Ovary (tissue), 9 donors: ENCODE results near the gene ABCA4. TPM values are rescaled to one million over a fixed set of nuclear protein-coding genes. Genes with fewer than 3 reads are reported as not detected.

Experiments used
- DNase-seq, 5 donors: peaks; one replicate each; pipeline ENCODE4 v3.0.0-alpha.2; 2019 to 2020
- H3K27ac ChIP-seq, 2 donors: fragments of 200-600 bp; one replicate each; pipeline versions ENCODE4 v1.5.1 to v1.8.0; 2019 to 2022
- H3K27me3 ChIP-seq: fragments of 200-600 bp; one replicate; pipeline ENCODE4 v1.8.0; 2022
- H3K36me3 ChIP-seq: fragments of 200-600 bp; sonication (generic); one replicate; pipeline ENCODE4 v1.5.1; 2019
- H3K4me1 ChIP-seq: one replicate; pipeline ENCODE4 v1.8.1; 2013; ENCODE audit warnings: mild to moderate bottlenecking, moderate library complexity; ENCODE audit not compliant: insufficient read depth
- H3K4me3 ChIP-seq: fragments of 200-600 bp; sonication (generic); one replicate; pipeline ENCODE4 v1.5.1; 2017
- H3K9me3 ChIP-seq, 2 donors: fragments of 200-600 bp in 1 of 2; sonication (generic) in 1 of 2; one replicate each; pipeline versions ENCODE4 v1.5.1 to v1.8.1; 2013 to 2019; ENCODE audit warnings: mild to moderate bottlenecking in 1 of 2, moderate library complexity in 1 of 2
- CTCF ChIP-seq, 3 donors: fragments of 450-650 bp in 2 of 3; fragments of 200-600 bp in 1 of 3; IDR thresholded peaks; one replicate each; pipeline versions ENCODE4 v1.5.1 to v1.8.0; 2016 to 2022; ENCODE audit warnings: antibody characterized with exemption in 3 of 3, mild to moderate bottlenecking in 1 of 3
- EP300 ChIP-seq: sonication (generic); formaldehyde crosslinking; IDR thresholded peaks from one replicate; pipeline ENCODE4 v1.6.1; 2017; ENCODE audit warnings: antibody characterized with exemption
- POLR2A ChIP-seq: fragments of 450-650 bp; IDR thresholded peaks from one replicate; pipeline ENCODE4 v1.6.1; 2017; ENCODE audit warnings: antibody characterized with exemption, mild to moderate bottlenecking, moderate library complexity
- WGBS, 3 donors: extraction: QIAGEN DNeasy Blood & Tissue Kit in 1 of 3; methylation state at CpG; one replicate each; pipeline versions ENCODE4 v1.1.5 to v1.1.7; 2013 to 2017; 5-methylcytosine and 5-hydroxymethylcytosine counted together
- intact Hi-C, 4 donors: fragments of 100-400 bp; cut with DNase I; formaldehyde crosslinking; loops; one replicate each; pipeline versions ENCODE4 v1.11.0 to v1.15.1; 2022 to 2023
- polyA plus RNA-seq, 2 donors: library from polyadenylated mRNA; stranded (reverse); fragments of 200-250 nt in 1 of 2; fragments of 350-450 nt in 1 of 2; fragmentation: Illumina TruSeq in 1 of 2; extraction: RNeasy Lipid Tissue Mini Kit (QIAGEN cat#74804) in 1 of 2; gene quantifications; one replicate each; pipeline ENCODE4 v1.2.3, GENCODE V29; 2013 to 2014
- total RNA-seq, 7 donors: library from RNA; depleted of rRNA in 2 of 7; stranded (reverse); fragments of >200 nt in 2 of 7; fragmentation: NEBNext Ultra II Directional in 3 of 7; extraction: Animal tissue kit (Norgen Biotek cat#: 25700) in 3 of 7; gene quantifications; one replicate each; pipeline versions ENCODE4 v1.1.0 to v1.2.4, GENCODE V29; 2016 to 2023
- donor health status: DM: no; HTN: no; CAD: no; lungs with moderate emphysema.
- donor health status: DM: no; HTN: no; CAD: no.
- donor health status: Bipolar disorder and iron deficiency.
- donor health status: DM: yes; HTN: yes; CAD: no.
- donor health status: DM: no; HTN: no; CAD: no.
- donor health status: DM: yes; HTN: yes; CAD: no.

ABCA4 gene
- total and polyA plus RNA-seq, 9 donors, result 0.12 to 3.1 (median 0.35) TPM

GRCh38 chr1:94100129-94100784 lies 20.7 kb downstream of the ABCA4 start:
- no peaks in the 10 kb centered on the region for H3K9me3 ChIP-seq
- intact Hi-C loops, result loop anchor here in 1 of 4 donors (5.0 kb wide), 1 partner anchor 33 kb away; no protein-coding TSS in a partner anchor
- H3K27me3 ChIP-seq, result no peaks in the 10 kb centered on the region
- no peak for DNase-seq
- H3K4me3 ChIP-seq, result no peak overlapping the region
- H3K4me1 ChIP-seq, result peaks cover 21% of the 10 kb centered on the region
- H3K27ac ChIP-seq, result no peak overlapping the region
- TF ChIP-seq CTCF (IDR thresholded peaks at IDR 0.05) (no peak), POLR2A (no peak), EP300 (no peak)
- no peaks in the 10 kb centered on the region for H3K36me3 ChIP-seq
- 87 to 94% (median 94%) methylated on average over 5 of the region's 5 CpGs for WGBS, 3 donors

GRCh38 chr1:94099303-94099702 lies 21.6 kb downstream of the ABCA4 start:
- DNase-seq, result no peak
- intact Hi-C loops, result loop anchor here in 1 of 4 donors (5.0 kb wide), 1 partner anchor 37 kb away; no protein-coding TSS in a partner anchor
- Histone ChIP-seq H3K27ac (no peak overlapping the region), H3K4me3 (no peak overlapping the region), H3K27me3 (no peaks in the 10 kb centered on the region), H3K4me1 (peaks cover 27% of the 10 kb centered on the region), H3K36me3 (no peaks in the 10 kb centered on the region), H3K9me3 (no peaks in the 10 kb centered on the region)
- 44 to 58% (median 51%) methylated on average over 3 of the region's 3 CpGs for WGBS, 3 donors
- TF ChIP-seq EP300 (no peak), POLR2A (no peak), CTCF (IDR thresholded peaks at IDR 0.05) (no peak)

GRCh38 chr1:94098585-94099111 lies 22.3 kb downstream of the ABCA4 start:
- Histone ChIP-seq H3K4me1 (peaks cover 32% of the 10 kb centered on the region), H3K9me3 (no peaks in the 10 kb centered on the region), H3K4me3 (no peak overlapping the region), H3K36me3 (no peaks in the 10 kb centered on the region), H3K27ac (no peak overlapping the region), H3K27me3 (no peaks in the 10 kb centered on the region)
- peak in 2 of 5 donors; percentile 49 to 56 for DNase-seq
- intact Hi-C loops, result loop anchor here in 1 of 4 donors (5.0 kb wide), 1 partner anchor 36 kb away; no protein-coding TSS in a partner anchor
- WGBS, 3 donors, result 85 to 87% (median 86%) methylated on average over 18 of the region's 18 CpGs
- TF ChIP-seq CTCF (IDR thresholded peaks at IDR 0.05) (no peak), EP300 (no peak), POLR2A (no peak)

- TF ChIP-seq CTCF (IDR thresholded peaks at IDR 0.05), result no peak
- no peak for TF ChIP-seq EP300
- TF ChIP-seq POLR2A, result no peak
- Histone ChIP-seq H3K27ac (peak overlapping the region; percentile 49 to 78), H3K9me3 (no peaks in the 10 kb centered on the region), H3K4me1 (peaks cover 44% of the 10 kb centered on the region), H3K4me3 (no peak overlapping the region), H3K36me3 (no peaks in the 10 kb centered on the region), H3K27me3 (no peaks in the 10 kb centered on the region)
- peak in 4 of 5 donors; percentile 48 to 64 (median 58) for DNase-seq
- WGBS, 3 donors, result 51 to 64% (median 56%) methylated on average over 10 of the region's 10 CpGs
- intact Hi-C loops, result loop anchor here in 1 of 4 donors (5.0 kb wide), 1 partner anchor 35 kb away; no protein-coding TSS in a partner anchor
Observed at GRCh38 chr1:94096797-94097549, 24.0 kb downstream of the ABCA4 start.
